ENCODE data around the gene NANOS3.

NANOS3 gene

GRCh38 chr19:13876834-13877233 is at the start of gene NANOS3:
TSS of gene NANOS3 (plus strand) at chr19:13877134. CDS start at chr19:13877249, 115 bp downstream.
- no peak for DNase-seq

- no peak for DNase-seq
These were observed 49.3 kb upstream of the NANOS3 start for GRCh38 chr19:13827656-13828055.

- DNase-seq, result no peak
These were observed 46.7 kb upstream of the NANOS3 start for GRCh38 chr19:13830114-13830740.

- DNase-seq, result no peak
These were observed 46.0 kb upstream of the NANOS3 start for GRCh38 chr19:13830741-13831536.

- DNase-seq, result no peak
These were observed 45.1 kb upstream of the NANOS3 start for GRCh38 chr19:13831537-13832467.

GRCh38 chr19:13833330-13834243 is 43.3 kb upstream of the NANOS3 start:
- peak; percentile 82 for DNase-seq

GRCh38 chr19:13834244-13835069 is 42.5 kb upstream of the NANOS3 start:
- DNase-seq, result no peak

- no peak for DNase-seq
These were observed 40.9 kb upstream of the NANOS3 start for GRCh38 chr19:13835791-13836723.

- no peak for DNase-seq
These were observed 38.4 kb upstream of the NANOS3 start for GRCh38 chr19:13838435-13839129.

GRCh38 chr19:13839130-13839937 is 37.6 kb upstream of the NANOS3 start:
- no peak for DNase-seq

GRCh38 chr19:13839938-13840304 is 37.0 kb upstream of the NANOS3 start:
- no peak for DNase-seq

GRCh38 chr19:13840305-13841085 is 36.4 kb upstream of the NANOS3 start:
- no peak for DNase-seq

- DNase-seq, result no peak
These were observed 35.6 kb upstream of the NANOS3 start for GRCh38 chr19:13841086-13841961.

GRCh38 chr19:13841962-13842290 is 35.0 kb upstream of the NANOS3 start:
- no peak for DNase-seq

GRCh38 chr19:13842291-13843103 is 34.4 kb upstream of the NANOS3 start:
- no peak for DNase-seq
